GM20000 (cell line): ENCODE results near the gene GRM3.

Experiments used
- DNase-seq: peaks from one replicate; pipeline ENCODE4 v3.0.0; 2012; ENCODE audit warnings: low spot score
- CTCF ChIP-seq: IDR thresholded peaks from 2 replicates; pipeline ENCODE4 v1.5.1; 2012; ENCODE audit warnings: mild to moderate bottlenecking, control low read depth; ENCODE audit errors: extremely low read depth, missing control alignments

Gene GRM3

GRCh38 chr7:86786376-86786775, 142.7 kb downstream of the GRM3 start:
- no peak for DNase-seq
- no peak for TF ChIP-seq CTCF

GRCh38 chr7:86788948-86789347, 145.2 kb downstream of the GRM3 start:
- peak; percentile 47 for DNase-seq
- TF ChIP-seq CTCF: no peak

GRCh38 chr7:86790383-86790782, 146.7 kb downstream of the GRM3 start:
- DNase-seq: peak; percentile 29
- no peak for TF ChIP-seq CTCF

GRCh38 chr7:86792260-86792659, 148.6 kb downstream of the GRM3 start:
- no peak for TF ChIP-seq CTCF
- no peak for DNase-seq

- DNase-seq: no peak
- TF ChIP-seq CTCF: no peak
Observed at GRCh38 chr7:86793136-86793535, 149.4 kb downstream of the GRM3 start.

GRCh38 chr7:86814661-86815379, 171.1 kb downstream of the GRM3 start:
- peak; percentile 37 for TF ChIP-seq CTCF
- DNase-seq: peak; percentile 25

- TF ChIP-seq CTCF: no peak
- DNase-seq: no peak
Observed at GRCh38 chr7:86815556-86815955, 171.8 kb downstream of the GRM3 start.
